ENCODE measurements around the gene TLCD1.

TLCD1 gene

GRCh38 chr17:28750178-28751047, 24.4 kb upstream of the TLCD1 start (continued):
- TF ChIP-seq ZNF391 (tag by site-specific recombination; IDR thresholded peaks at IDR 0.05; ENCODE audit: borderline replicate concordance, low read depth) (0 out of 2 replicates have a peak, but pooled peaks have one; percentile 32), SP7 (tag by site-specific recombination; IDR thresholded peaks at IDR 0.05) (peak; percentile 29; the same call in 1 of the 2 replicates), GLIS1 (tag by site-specific recombination; IDR thresholded peaks at IDR 0.05) (peak; percentile 39; the same call in 1 of the 2 replicates), ZNF629 (tag by site-specific recombination; IDR thresholded peaks at IDR 0.05) (peak; percentile 51), ZSCAN30 (tag by site-specific recombination; IDR thresholded peaks at IDR 0.05) (peak; percentile 96), ZNF660 (tag by site-specific recombination; IDR thresholded peaks at IDR 0.05) (peak; percentile 96), ZBTB48 (tag by site-specific recombination; IDR thresholded peaks at IDR 0.05) (peak; percentile 93), ZNF76 (tag by site-specific recombination; IDR thresholded peaks at IDR 0.05; ENCODE audit: borderline replicate concordance, low read depth) (0 out of 2 replicates have a peak, but pooled peaks have one; percentile 20), ZNF501 (tag by site-specific recombination; IDR thresholded peaks at IDR 0.05) (no peak; the same call in 1 of the 2 replicates), ZEB2 (tag by site-specific recombination; IDR thresholded peaks at IDR 0.05) (no peak; the same call in none of the 2 replicates), ZNF138 (tag by site-specific recombination; IDR thresholded peaks at IDR 0.05; ENCODE audit: borderline replicate concordance) (no peak), ZNF184 (tag by site-specific recombination; IDR thresholded peaks at IDR 0.05) (no peak), ZNF449 (tag by site-specific recombination; IDR thresholded peaks at IDR 0.05) (peak; percentile 92)

GRCh38 chr17:28749516-28750177, 23.6 kb upstream of the TLCD1 start:
- TF ChIP-seq AEBP2 (tag by site-specific recombination; IDR thresholded peaks at IDR 0.05; ENCODE audit: borderline replicate concordance) (no peak), ZNF404 (tag by site-specific recombination; IDR thresholded peaks at IDR 0.05) (no peak), PRDM10 (tag by site-specific recombination; IDR thresholded peaks at IDR 0.05) (peak; percentile 53; the same call in 1 of the 2 replicates), GLIS2 (tag by site-specific recombination; IDR thresholded peaks at IDR 0.05) (no peak), ZNF202 (tag by site-specific recombination; IDR thresholded peaks at IDR 0.05; ENCODE audit: borderline replicate concordance) (no peak)
- Histone ChIP-seq H3K27ac (ENCODE audit: extremely low read depth, low read depth, low read length) (peak overlapping the region; percentile 12; the same call in 1 of the 2 replicates), H3K36me3 (ENCODE audit: control insufficient read depth in 2 of 2, insufficient read depth in 1 of 2, low read length in 2 of 2) (peaks cover 7 to 73% of the 10 kb centered on the region in 2 experiments; a peak in 2 of 3 replicates), H3K9me3 (ENCODE audit: control insufficient read depth, insufficient read depth, low read depth, low read length) (no peaks in the 10 kb centered on the region), H3K4me1 (ENCODE audit: control insufficient read depth, insufficient read depth, low read length) (peaks cover 8% of the 10 kb centered on the region; the same call in 1 of the 2 replicates), H3K4me3 (ENCODE audit: low read depth, low read length) (no peak overlapping the region)
- ChIA-PET CTCF (interaction anchor here (0.5 to 16.7 kb wide), 29 partner anchors 8 to 1453 kb away, joined by 3 to 445 read pairs (median 3); partner anchors contain the start of genes BLTP2, DHRS13, NEK8 and PROCA1), POLR2A (interaction anchor here (1.1 to 14.1 kb wide), 5 partner anchors 11 to 39 kb away, joined by 3 to 448 read pairs (median 3); partner anchors contain the start of genes NEK8, PROCA1, RPL23A and TLCD1)
